Measurements from ENCODE around the gene JAKMIP1.

JAKMIP1 gene

GRCh38 chr4:6194458-6195195 lies 5.7 kb downstream of the JAKMIP1 start:
- H3K9me3 ChIP-seq (ENCODE audit: control insufficient read depth, insufficient read depth, low read length): no peaks in the 10 kb centered on the region
- no peaks in the 10 kb centered on the region for H3K36me3 ChIP-seq (ENCODE audit: control insufficient read depth, low read length)
- no peaks in the 10 kb centered on the region for H3K9me2 ChIP-seq (replicated peaks; ENCODE audit: control insufficient read depth, low read length)
- H3K27me3 ChIP-seq (ENCODE audit: control insufficient read depth, low read length): peaks cover 3% of the 10 kb centered on the region; the same call in 1 of the 2 replicates
- H3K4me1 ChIP-seq (ENCODE audit: control insufficient read depth, low read length): no peaks in the 10 kb centered on the region
- TF ChIP-seq EZH2phosphoT487 (IDR thresholded peaks at IDR 0.05; ENCODE audit: borderline replicate concordance, low read length) (no peak), CTCF (IDR thresholded peaks at IDR 0.05; ENCODE audit: low read depth, low read length, poor library complexity, severe bottlenecking) (no peak)
- no peak overlapping the region for H3K27ac ChIP-seq (ENCODE audit: low read depth, low read length)
- no peaks in the 10 kb centered on the region for H4K20me1 ChIP-seq (ENCODE audit: control insufficient read depth, insufficient read depth, low read depth, low read length)
- H3F3A ChIP-seq (ENCODE audit: control insufficient read depth, insufficient read depth): no peaks in the 10 kb centered on the region
- no peak overlapping the region for H3K4me3 ChIP-seq (ENCODE audit: low read length)
- H3K4me2 ChIP-seq (ENCODE audit: low read length): no peak overlapping the region
- H3K79me2 ChIP-seq (ENCODE audit: control insufficient read depth, low read length): no peaks in the 10 kb centered on the region

GRCh38 chr4:6193399-6193798 lies 7.0 kb downstream of the JAKMIP1 start:
- no peaks in the 10 kb centered on the region for H3F3A ChIP-seq (ENCODE audit: control insufficient read depth, insufficient read depth)
- H3K27ac ChIP-seq (ENCODE audit: low read depth, low read length): no peak overlapping the region
- H3K27me3 ChIP-seq (ENCODE audit: control insufficient read depth, low read length): peaks cover 3% of the 10 kb centered on the region; the same call in 1 of the 2 replicates
- H3K4me3 ChIP-seq (ENCODE audit: low read length): no peak overlapping the region
- H3K4me1 ChIP-seq (ENCODE audit: control insufficient read depth, low read length): no peaks in the 10 kb centered on the region
- TF ChIP-seq EZH2phosphoT487 (IDR thresholded peaks at IDR 0.05; ENCODE audit: borderline replicate concordance, low read length) (no peak), CTCF (IDR thresholded peaks at IDR 0.05; ENCODE audit: low read depth, low read length, poor library complexity, severe bottlenecking) (no peak)
- no peaks in the 10 kb centered on the region for H3K9me3 ChIP-seq (ENCODE audit: control insufficient read depth, insufficient read depth, low read length)
- no peaks in the 10 kb centered on the region for H4K20me1 ChIP-seq (ENCODE audit: control insufficient read depth, insufficient read depth, low read depth, low read length)
- H3K36me3 ChIP-seq (ENCODE audit: control insufficient read depth, low read length): no peaks in the 10 kb centered on the region
- H3K9me2 ChIP-seq (replicated peaks; ENCODE audit: control insufficient read depth, low read length): no peaks in the 10 kb centered on the region
- H3K4me2 ChIP-seq (ENCODE audit: low read length): no peak overlapping the region
- no peaks in the 10 kb centered on the region for H3K79me2 ChIP-seq (ENCODE audit: control insufficient read depth, low read length)

GRCh38 chr4:6192245-6192644 lies 8.1 kb downstream of the JAKMIP1 start:
- Histone ChIP-seq H3K79me2 (ENCODE audit: control insufficient read depth, low read length) (no peaks in the 10 kb centered on the region), H4K20me1 (ENCODE audit: control insufficient read depth, insufficient read depth, low read depth, low read length) (no peaks in the 10 kb centered on the region), H3K27me3 (ENCODE audit: control insufficient read depth, low read length) (0 out of 2 replicates have a peak, but pooled peaks cover 3% of the 10 kb centered on the region), H3K9me2 (replicated peaks; ENCODE audit: control insufficient read depth, low read length) (no peaks in the 10 kb centered on the region), H3F3A (ENCODE audit: control insufficient read depth, insufficient read depth) (no peaks in the 10 kb centered on the region), H3K9me3 (ENCODE audit: control insufficient read depth, insufficient read depth, low read length) (no peaks in the 10 kb centered on the region), H3K36me3 (ENCODE audit: control insufficient read depth, low read length) (no peaks in the 10 kb centered on the region), H3K27ac (ENCODE audit: low read depth, low read length) (no peak overlapping the region), H3K4me3 (ENCODE audit: low read length) (no peak overlapping the region), H3K4me2 (ENCODE audit: low read length) (no peak overlapping the region), H3K4me1 (ENCODE audit: control insufficient read depth, low read length) (no peaks in the 10 kb centered on the region)
- no peak for TF ChIP-seq CTCF (IDR thresholded peaks at IDR 0.05; ENCODE audit: low read depth, low read length, poor library complexity, severe bottlenecking)
- no peak for TF ChIP-seq EZH2phosphoT487 (IDR thresholded peaks at IDR 0.05; ENCODE audit: borderline replicate concordance, low read length)
